ENCODE results near the gene GMDS.

The GMDS gene

GRCh38 chr6:1639430-1639829, 606.0 kb downstream of the GMDS start:
- in situ Hi-C loops (cut with MboI; ENCODE audit: low sequenced_read_pairs), result no loop called here

- in situ Hi-C loops (cut with MboI; ENCODE audit: low sequenced_read_pairs), result no loop called here
Measured at GRCh38 chr6:1636971-1637871, 608.2 kb downstream of the GMDS start.

GRCh38 chr6:1636272-1636825, 609.1 kb downstream of the GMDS start:
- in situ Hi-C loops (cut with MboI; ENCODE audit: low sequenced_read_pairs), result no loop called here

GRCh38 chr6:1635305-1636010, 609.9 kb downstream of the GMDS start:
- in situ Hi-C loops (cut with MboI; ENCODE audit: low sequenced_read_pairs), result no loop called here

GRCh38 chr6:1634081-1634480, 611.3 kb downstream of the GMDS start:
- in situ Hi-C loops (cut with MboI; ENCODE audit: low sequenced_read_pairs), result no loop called here

GRCh38 chr6:1633366-1634021, 611.9 kb downstream of the GMDS start:
- in situ Hi-C loops (cut with MboI; ENCODE audit: low sequenced_read_pairs), result no loop called here

- in situ Hi-C loops (cut with MboI; ENCODE audit: low sequenced_read_pairs), result no loop called here
Measured at GRCh38 chr6:1631251-1631650, 614.2 kb downstream of the GMDS start.

GRCh38 chr6:1630771-1631217, 614.6 kb downstream of the GMDS start:
- in situ Hi-C loops (cut with MboI; ENCODE audit: low sequenced_read_pairs), result no loop called here

- in situ Hi-C loops (cut with MboI; ENCODE audit: low sequenced_read_pairs), result no loop called here
Measured at GRCh38 chr6:1630212-1630770, 615.1 kb downstream of the GMDS start.

GRCh38 chr6:1629316-1629715, 616.1 kb downstream of the GMDS start:
- in situ Hi-C loops (cut with MboI; ENCODE audit: low sequenced_read_pairs), result no loop called here

GRCh38 chr6:1627827-1628560, 617.4 kb downstream of the GMDS start:
- in situ Hi-C loops (cut with MboI; ENCODE audit: low sequenced_read_pairs), result no loop called here

GRCh38 chr6:1626481-1626880, 618.9 kb downstream of the GMDS start:
- in situ Hi-C loops (cut with MboI; ENCODE audit: low sequenced_read_pairs), result no loop called here

- in situ Hi-C loops (cut with MboI; ENCODE audit: low sequenced_read_pairs), result no loop called here
Measured at GRCh38 chr6:1625794-1626435, 619.5 kb downstream of the GMDS start.

- in situ Hi-C loops (cut with MboI; ENCODE audit: low sequenced_read_pairs), result no loop called here
Measured at GRCh38 chr6:1624851-1625781, 620.3 kb downstream of the GMDS start.

GRCh38 chr6:1624058-1624850, 621.2 kb downstream of the GMDS start:
- in situ Hi-C loops (cut with MboI; ENCODE audit: low sequenced_read_pairs), result no loop called here

- in situ Hi-C loops (cut with MboI; ENCODE audit: low sequenced_read_pairs), result no loop called here
Measured at GRCh38 chr6:1623769-1624057, 621.7 kb downstream of the GMDS start.

GRCh38 chr6:1622851-1623768, 622.3 kb downstream of the GMDS start:
- in situ Hi-C loops (cut with MboI; ENCODE audit: low sequenced_read_pairs), result no loop called here
